Neutrophil (primary cell): ENCODE data around the gene FAM222B.
A peak's percentile ranks its signal among the peaks of the same experiment; 100 is the strongest.
"Not testable (repeated sequence)": the region's sequence is repeated elsewhere in the genome, so short reads cannot be mapped to it uniquely, and the experiment has no call there.

ENCODE experiments used
- H3K27ac ChIP-seq: fragments of 200-600 bp; sonication (generic); 2 replicates; pipeline ENCODE4 v1.5.1; 2016; ENCODE audit warnings: mild to moderate bottlenecking, moderate library complexity
- H3K27me3 ChIP-seq: fragments of 200-600 bp; sonication (generic); 2 replicates; pipeline ENCODE4 v1.6.0; 2016; ENCODE audit warnings: mild to moderate bottlenecking
- H3K36me3 ChIP-seq: fragments of 200-600 bp; sonication (generic); 2 replicates; pipeline ENCODE4 v1.5.1; 2017
- H3K4me1 ChIP-seq, 2 experiments: fragments of 200-600 bp in 1 of 2; sonication (generic) in 1 of 2; 1 replicate in 1 of 2; 2 replicates in 1 of 2; pipeline versions ENCODE4 v1.5.1 to v1.6.1; 2013 to 2016; ENCODE audit warnings: low read depth in 1 of 2, low read length in 1 of 2, mild to moderate bottlenecking in 1 of 2, moderate library complexity in 1 of 2; ENCODE audit not compliant: control insufficient read depth in 1 of 2, insufficient read depth in 1 of 2
- H3K4me3 ChIP-seq, 2 experiments: fragments of 200-600 bp in 1 of 2; sonication (generic) in 1 of 2; 1 replicate in 1 of 2; 2 replicates in 1 of 2; pipeline ENCODE4 v1.5.1; 2013 to 2016; ENCODE audit warnings: low read depth in 1 of 2, low read length in 1 of 2, mild to moderate bottlenecking in 1 of 2, moderate library complexity in 1 of 2
- H3K9me3 ChIP-seq: fragments of 200-600 bp; sonication (generic); 2 replicates; pipeline ENCODE4 v1.5.1; 2016
- CTCF ChIP-seq: fragments of 200-600 bp; sonication (generic); IDR thresholded peaks from 2 replicates; pipeline ENCODE4 v1.5.1; 2016; ENCODE audit warnings: antibody characterized with exemption

The FAM222B gene

GRCh38 chr17:28812091-28812747, 30.4 kb downstream of the FAM222B start:
- H3K36me3 ChIP-seq, result no peaks in the 10 kb centered on the region
- peak overlapping the region; percentile 83 for H3K27ac ChIP-seq
- peak; percentile 47 for TF ChIP-seq CTCF
- no peaks in the 10 kb centered on the region for H3K9me3 ChIP-seq
- peak overlapping the region; percentile 88 to 90 for H3K4me3 ChIP-seq
- no peaks in the 10 kb centered on the region for H3K27me3 ChIP-seq
- peaks cover 7 to 15% of the 10 kb centered on the region in 2 experiments for H3K4me1 ChIP-seq

- no peak for TF ChIP-seq CTCF
- Histone ChIP-seq H3K9me3 (no peaks in the 10 kb centered on the region), H3K36me3 (no peaks in the 10 kb centered on the region), H3K27ac (peak overlapping the region; percentile 83), H3K27me3 (no peaks in the 10 kb centered on the region), H3K4me1 (peaks cover 7 to 15% of the 10 kb centered on the region in 2 experiments), H3K4me3 (peak overlapping the region; percentile 88 to 90)
Measured at GRCh38 chr17:28811651-28812090, 30.9 kb downstream of the FAM222B start.

- H3K27ac ChIP-seq, result no peak overlapping the region
- peaks cover 7 to 15% of the 10 kb centered on the region in 2 experiments for H3K4me1 ChIP-seq
- no peaks in the 10 kb centered on the region for H3K27me3 ChIP-seq
- peaks cover 4% of the 10 kb centered on the region for H3K36me3 ChIP-seq
- H3K9me3 ChIP-seq, result no peaks in the 10 kb centered on the region
- no peak for TF ChIP-seq CTCF
- no peak overlapping the region for H3K4me3 ChIP-seq
Measured at GRCh38 chr17:28810437-28810836, 32.2 kb downstream of the FAM222B start.

GRCh38 chr17:28807925-28808634, 34.5 kb downstream of the FAM222B start:
- no peak for TF ChIP-seq CTCF
- peak overlapping the region; percentile 36 for H3K27ac ChIP-seq
- no peaks in the 10 kb centered on the region for H3K27me3 ChIP-seq
- H3K9me3 ChIP-seq, result no peaks in the 10 kb centered on the region
- no peak overlapping the region for H3K4me3 ChIP-seq
- H3K4me1 ChIP-seq, result peaks cover 7 to 13% of the 10 kb centered on the region in 2 experiments
- peaks cover 4% of the 10 kb centered on the region for H3K36me3 ChIP-seq

GRCh38 chr17:28796062-28796461, 46.5 kb downstream of the FAM222B start:
- no peaks in the 10 kb centered on the region for H3K27me3 ChIP-seq
- no peaks in the 10 kb centered on the region for H3K4me1 ChIP-seq
- H3K9me3 ChIP-seq, result no peaks in the 10 kb centered on the region
- no peak for TF ChIP-seq CTCF
- no peaks in the 10 kb centered on the region for H3K36me3 ChIP-seq
- H3K4me3 ChIP-seq, result no peak overlapping the region
- no peak overlapping the region for H3K27ac ChIP-seq

GRCh38 chr17:28794846-28795441, 47.6 kb downstream of the FAM222B start:
- H3K4me3 ChIP-seq, H3K36me3 ChIP-seq, H3K9me3 ChIP-seq, H3K27me3 ChIP-seq, H3K27ac ChIP-seq, H3K4me1 ChIP-seq: not testable (repeated sequence)
